H1 (cell line): ENCODE data around the gene OR1J4. TPM values are rescaled to one million over a fixed set of nuclear protein-coding genes. Genes with fewer than 3 reads are reported as not detected.

Experiments used
- CTCF ChIA-PET: fragments of 300-600 bp; sonication (Branson Sonifier 250); formaldehyde crosslinking; loops from one replicate; lab custom pipeline; 2021; ENCODE audit not compliant: partially characterized antibody; lab: Charles Lee
- POLR2A ChIA-PET: fragments of 300-600 bp; sonication (Branson Sonifier 250); formaldehyde crosslinking; loops from one replicate; lab custom pipeline; 2021; ENCODE audit warnings: inconsistent platforms; ENCODE audit not compliant: partially characterized antibody; lab: Charles Lee
- DNase-seq, 2 experiments: peaks; one replicate each; pipeline versions ENCODE4 v3.0.0 to v3.0.0-alpha.2; 2010 to 2022; ENCODE audit warnings: low spot score in 2 of 2, low read depth in 1 of 2, mixed read lengths in 1 of 2
- FAIRE-seq: peaks from 2 replicates; lab custom pipeline; 2011; peaks lifted over from hg19 to GRCh38; lab: Jason Lieb, UNC
- H2AFZ ChIP-seq: 2 replicates; pipeline ENCODE4 v1.8.1; 2012; ENCODE audit warnings: low read length, inconsistent platforms
- H2AK5ac ChIP-seq: 2 replicates; pipeline ENCODE4 v1.6.1; 2013; ENCODE audit warnings: low read depth, low read length
- H2BK120ac ChIP-seq: replicated peaks from 2 replicates; pipeline ENCODE3; 2013; ENCODE audit warnings: low read depth, low read length, inconsistent platforms
- H2BK12ac ChIP-seq: 2 replicates; pipeline ENCODE4 v1.6.1; 2013; ENCODE audit warnings: low read depth, low read length
- H2BK15ac ChIP-seq: 2 replicates; pipeline ENCODE4 v1.6.1; 2013; ENCODE audit warnings: low read length
- H2BK20ac ChIP-seq: 2 replicates; pipeline ENCODE4 v1.6.1; 2013; ENCODE audit warnings: low read length
- H2BK5ac ChIP-seq: 2 replicates; pipeline ENCODE4 v1.6.1; 2013; ENCODE audit warnings: low read depth, low read length
- H3K14ac ChIP-seq: 2 replicates; pipeline ENCODE4 v1.6.1; 2013; ENCODE audit warnings: inconsistent platforms; ENCODE audit not compliant: insufficient read length
- H3K18ac ChIP-seq: 2 replicates; pipeline ENCODE4 v1.6.1; 2013; ENCODE audit warnings: low read length; ENCODE audit errors: extremely low read depth
- H3K23ac ChIP-seq: 2 replicates; pipeline ENCODE4 v1.6.1; 2013; ENCODE audit warnings: inconsistent platforms; ENCODE audit not compliant: insufficient read length
- H3K23me2 ChIP-seq: 2 replicates; pipeline ENCODE4 v1.6.1; 2013; ENCODE audit warnings: low read depth, low read length
- H3K27ac ChIP-seq: 2 replicates; pipeline ENCODE4 v1.6.1; 2011; ENCODE audit warnings: low read depth, low read length, inconsistent platforms
- H3K27me3 ChIP-seq, 4 experiments: replicated peaks in 1 of 4; 1 replicate in 1 of 4; 2 replicates in 3 of 4; pipeline versions ENCODE4 v1.6.1 to v1.8.1; 2011 to 2013; ENCODE audit warnings: low read length in 3 of 4, mild to moderate bottlenecking in 3 of 4, inconsistent platforms in 2 of 4, mixed read lengths in 2 of 4, moderate library complexity in 1 of 4; ENCODE audit not compliant: control insufficient read depth in 3 of 4, insufficient read depth in 3 of 4; ENCODE audit errors: extremely low read depth in 1 of 4
- H3K36me3 ChIP-seq, 4 experiments: 2 replicates each; pipeline versions ENCODE4 v1.6.1 to v1.8.1; 2011 to 2013; ENCODE audit warnings: mild to moderate bottlenecking in 4 of 4, low read length in 3 of 4, moderate library complexity in 2 of 4, control low read depth in 1 of 4, inconsistent platforms in 1 of 4; ENCODE audit not compliant: insufficient read depth in 4 of 4, control insufficient read depth in 2 of 4
- H3K4ac ChIP-seq: replicated peaks from 2 replicates; pipeline ENCODE3; 2013; ENCODE audit warnings: low read length, low read depth, mixed read lengths, inconsistent platforms; ENCODE audit not compliant: insufficient read length
- H3K4me1 ChIP-seq, 4 experiments: replicated peaks in 1 of 4; 1 replicate in 1 of 4; 2 replicates in 3 of 4; pipeline versions ENCODE4 v1.6.1 to v1.8.1; 2011 to 2013; ENCODE audit warnings: low read length in 3 of 4, inconsistent platforms in 2 of 4, mixed read lengths in 1 of 4; ENCODE audit not compliant: insufficient read depth in 4 of 4, control insufficient read depth in 3 of 4
- H3K4me2 ChIP-seq, 2 experiments: 2 replicates each; pipeline versions ENCODE4 v1.6.1 to v1.8.1; 2011 to 2013; ENCODE audit warnings: low read depth in 2 of 2, low read length in 2 of 2, control low read depth in 1 of 2, inconsistent platforms in 1 of 2, mild to moderate bottlenecking in 1 of 2; ENCODE audit not compliant: insufficient read depth in 1 of 2
- H3K4me3 ChIP-seq, 4 experiments: fragments of 200-600, 300-600 bp in 1 of 4; sonication (generic), shearing (Covaris generic), sonication (Bioruptor Twin) in 1 of 4; 2 replicates each; pipeline versions ENCODE4 v1.5.1 to v1.8.1; 2011 to 2016; ENCODE audit warnings: low read length in 4 of 4, low read depth in 3 of 4, control low read depth in 2 of 4, inconsistent platforms in 2 of 4, mild to moderate bottlenecking in 2 of 4, mixed read lengths in 1 of 4, moderate library complexity in 1 of 4; ENCODE audit not compliant: insufficient read depth in 2 of 4; ENCODE audit errors: extremely low read depth in 1 of 4
- H3K56ac ChIP-seq: replicated peaks from 2 replicates; pipeline ENCODE3; 2013; ENCODE audit warnings: low read depth, mild to moderate bottlenecking, mixed read lengths, low read length, inconsistent platforms; ENCODE audit not compliant: insufficient read length
- H3K79me1 ChIP-seq: 2 replicates; pipeline ENCODE4 v1.6.1; 2013; ENCODE audit warnings: low read depth, low read length, control low read depth
- H3K79me2 ChIP-seq, 2 experiments: 2 replicates each; pipeline versions ENCODE4 v1.6.1 to v1.8.1; 2012 to 2013; ENCODE audit warnings: low read length in 2 of 2, mild to moderate bottlenecking in 2 of 2, inconsistent platforms in 1 of 2; ENCODE audit not compliant: insufficient read depth in 2 of 2, control insufficient read depth in 1 of 2
- H3K9ac ChIP-seq, 4 experiments: replicated peaks in 1 of 4; 1 replicate in 1 of 4; 2 replicates in 3 of 4; pipeline versions ENCODE4 v1.6.1 to v1.8.1; 2011 to 2013; ENCODE audit warnings: low read depth in 3 of 4, low read length in 3 of 4, control low read depth in 2 of 4, mild to moderate bottlenecking in 2 of 4, moderate library complexity in 2 of 4, inconsistent platforms in 1 of 4; ENCODE audit errors: extremely low read depth in 1 of 4
- H3K9me3 ChIP-seq, 2 experiments: 2 replicates each; pipeline versions ENCODE4 v1.6.1 to v1.8.1; 2012 to 2013; ENCODE audit warnings: mild to moderate bottlenecking in 2 of 2, moderate library complexity in 2 of 2, control low read depth in 1 of 2, inconsistent platforms in 1 of 2, low read depth in 1 of 2, low read length in 1 of 2, mixed read lengths in 1 of 2; ENCODE audit not compliant: insufficient read depth in 2 of 2
- H4K20me1 ChIP-seq, 2 experiments: replicated peaks in 1 of 2; 2 replicates each; pipeline versions ENCODE3 to v1.8.1; 2011 to 2013; ENCODE audit warnings: inconsistent platforms in 2 of 2, low read length in 2 of 2, mild to moderate bottlenecking in 1 of 2; ENCODE audit not compliant: insufficient read depth in 2 of 2, control insufficient read depth in 1 of 2
- H4K5ac ChIP-seq: 2 replicates; pipeline ENCODE4 v1.6.1; 2013; ENCODE audit warnings: low read length, low read depth, mixed read lengths, inconsistent platforms; ENCODE audit not compliant: insufficient read length
- H4K8ac ChIP-seq: 2 replicates; pipeline ENCODE4 v1.8.0; 2013; ENCODE audit warnings: mild to moderate bottlenecking, moderate library complexity, low read length, inconsistent platforms; ENCODE audit not compliant: insufficient read depth; ENCODE audit errors: extremely low read depth
- H4K91ac ChIP-seq: replicated peaks from 2 replicates; pipeline ENCODE3; 2013; ENCODE audit warnings: low read length, mixed read lengths, inconsistent platforms; ENCODE audit not compliant: insufficient read length
- SIN3A ChIP-seq, 2 experiments: IDR thresholded peaks in 1 of 2; conservative IDR thresholded peaks in 1 of 2; 2 replicates each; pipeline ENCODE4 v1.6.1; 2011 to 2012; ENCODE audit warnings: low read length in 2 of 2, improper control_type of control experiment in 1 of 2, low read depth in 1 of 2, mild to moderate bottlenecking in 1 of 2
- TBP ChIP-seq: IDR thresholded peaks from 2 replicates; pipeline ENCODE4 v1.6.1; 2011; ENCODE audit warnings: low read depth, low read length, improper control_type of control experiment
- WGBS, 2 experiments: shearing (Covaris generic) in 1 of 2; methylation state at CpG; one replicate each; pipeline versions ENCODE4 v1.1.6 to v1.1.7; 2013 to 2015; ENCODE audit warnings: low lambda C conversion rate in 2 of 2, mixed read lengths in 2 of 2, inconsistent platforms in 1 of 2, low coverage in 1 of 2, missing lambda C conversion rate in 1 of 2; ENCODE audit not compliant: insufficient replicate concordance in 2 of 2, insufficient coverage in 1 of 2, insufficient read length in 1 of 2; ENCODE audit errors: extremely low coverage in 1 of 2, missing lambda C conversion rate in 1 of 2; 5-methylcytosine and 5-hydroxymethylcytosine counted together
- polyA plus RNA-seq, 7 experiments: library from polyadenylated mRNA; depleted of rRNA in 3 of 7; stranded (reverse) in 5 of 7; unstranded in 2 of 7; fragments of >200 nt in 5 of 7; fragments of 200-250 nt in 2 of 7; gene quantifications; 1 replicate in 5 of 7; 2 replicates in 1 of 7; 4 replicates in 1 of 7; pipeline versions ENCODE4 v1.2.1 to v1.2.3, GENCODE V29; 2011 to 2013; ENCODE audit warnings: missing spikeins in 2 of 7, mixed read lengths in 2 of 7
- total RNA-seq: library from RNA; stranded (reverse); fragmentation: NEBNext Ultra II Directional; extraction: Animal tissue kit (Norgen Biotek cat#: 25700); gene quantifications from 2 replicates; pipeline ENCODE4 v1.2.1, GENCODE V29; 2021

OR1J4 gene
- total and polyA plus RNA-seq, 2 of the 8 experiments (the other 6 are each of a cell fraction or from before 2014, with no cell fraction given) = not detected

DNA sequence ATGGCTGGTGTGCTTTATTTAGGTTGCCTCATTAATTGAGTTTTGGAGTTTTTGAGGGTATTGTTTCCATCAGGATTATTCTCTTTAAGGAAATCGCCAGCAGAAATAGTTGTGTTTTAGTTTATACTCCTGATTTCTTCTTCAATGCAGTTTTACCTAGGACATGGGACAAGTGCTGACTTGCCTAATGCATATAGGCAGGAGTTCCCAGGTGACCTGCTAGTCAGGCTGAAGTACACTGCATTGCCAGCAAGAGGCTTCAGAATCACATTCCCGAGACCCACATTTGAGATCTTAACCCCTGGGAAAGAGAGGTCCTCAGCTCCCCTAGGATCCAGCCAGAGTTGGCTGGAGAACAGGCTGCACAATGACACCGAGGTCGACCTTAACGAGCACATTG, 32.4 kb downstream of the OR1J4 start:
- Histone ChIP-seq H3K36me3 (no peaks in the 10 kb centered on the region; a peak in 1 of 8 replicates), H3K23ac (no peak overlapping the region), H2BK20ac (no peak overlapping the region), H4K8ac (no peak overlapping the region), H3K9me3 (peaks cover 40 to 54% of the 10 kb centered on the region in 2 experiments), H3K4me1 (no peaks in the 10 kb centered on the region), H3K18ac (no peak overlapping the region), H2AFZ (no peak overlapping the region), H4K20me1 (no peaks in the 10 kb centered on the region), H3K9ac (no peak overlapping the region), H3K27ac (no peak overlapping the region), H3K56ac (no peak overlapping the region), H3K79me1 (no peaks in the 10 kb centered on the region), H3K27me3 (no peaks in the 10 kb centered on the region), H2BK12ac (no peak overlapping the region), H4K91ac (no peak overlapping the region), H2AK5ac (no peak overlapping the region), H2BK5ac (no peak overlapping the region), H4K5ac (no peak overlapping the region), H3K4ac (no peak overlapping the region), H3K14ac (no peak overlapping the region), H3K23me2 (no peaks in the 10 kb centered on the region; the same call in 1 of the 2 replicates), H2BK15ac (no peak overlapping the region), H3K4me3 (no peak overlapping the region), H3K79me2 (no peaks in the 10 kb centered on the region), H3K4me2 (no peak overlapping the region), H2BK120ac (no peak overlapping the region)
- FAIRE-seq (no peak), DNase-seq (no peak)
- ChIA-PET POLR2A (no interaction called here), CTCF (no interaction called here)
- TF ChIP-seq SIN3A (conservative IDR thresholded peaks at IDR 0.05 in 1 of 2, IDR thresholded peaks at IDR 0.05 in 1 of 2; ENCODE audit: low read depth in 1 of 2, low read length in 2 of 2) (no peak), TBP (no peak)
- WGBS, 2 experiments = 72% methylated on average over 5 of the region's 5 CpGs; no CpG with 5 or more reads in 1 of the 2 experiments
